ENCODE results near the gene ATP11A.
A peak's percentile ranks its signal among the peaks of the same experiment; 100 is the strongest.

Gene ATP11A

GRCh38 chr13:112821340-112822055 is 131.7 kb downstream of the ATP11A start:
- TF ChIP-seq CTCF (IDR thresholded peaks at IDR 0.05; ENCODE audit: low read depth, low read length, missing control alignments), result no peak
- no peak overlapping the region for H3K4me3 ChIP-seq (ENCODE audit: low read depth, low read length)
- DNase-seq (ENCODE audit: low read depth), result no peak

GRCh38 chr13:112822851-112823250 is 133.0 kb downstream of the ATP11A start:
- no peak for DNase-seq (ENCODE audit: low read depth)
- no peak for TF ChIP-seq CTCF (IDR thresholded peaks at IDR 0.05; ENCODE audit: low read depth, low read length, missing control alignments)
- no peak overlapping the region for H3K4me3 ChIP-seq (ENCODE audit: low read depth, low read length)

GRCh38 chr13:112824429-112824828 is 134.6 kb downstream of the ATP11A start:
- DNase-seq (ENCODE audit: low read depth), result no peak
- H3K4me3 ChIP-seq (ENCODE audit: low read depth, low read length), result no peak overlapping the region
- TF ChIP-seq CTCF (IDR thresholded peaks at IDR 0.05; ENCODE audit: low read depth, low read length, missing control alignments), result no peak

GRCh38 chr13:112825071-112825470 is 135.2 kb downstream of the ATP11A start:
- H3K4me3 ChIP-seq (ENCODE audit: low read depth, low read length), result no peak overlapping the region
- TF ChIP-seq CTCF (IDR thresholded peaks at IDR 0.05; ENCODE audit: low read depth, low read length, missing control alignments), result no peak
- DNase-seq (ENCODE audit: low read depth), result no peak

- no peak for TF ChIP-seq CTCF (IDR thresholded peaks at IDR 0.05; ENCODE audit: low read depth, low read length, missing control alignments)
- no peak overlapping the region for H3K4me3 ChIP-seq (ENCODE audit: low read depth, low read length)
- no peak for DNase-seq (ENCODE audit: low read depth)
Measured at GRCh38 chr13:112825875-112826274, 136.0 kb downstream of the ATP11A start.

GRCh38 chr13:112826565-112826964 is 136.7 kb downstream of the ATP11A start:
- no peak for TF ChIP-seq CTCF (IDR thresholded peaks at IDR 0.05; ENCODE audit: low read depth, low read length, missing control alignments)
- no peak overlapping the region for H3K4me3 ChIP-seq (ENCODE audit: low read depth, low read length)
- DNase-seq (ENCODE audit: low read depth), result no peak

GRCh38 chr13:112828082-112828699 is 138.4 kb downstream of the ATP11A start:
- TF ChIP-seq CTCF (IDR thresholded peaks at IDR 0.05; ENCODE audit: low read depth, low read length, missing control alignments), result no peak
- H3K4me3 ChIP-seq (ENCODE audit: low read depth, low read length), result no peak overlapping the region
- DNase-seq (ENCODE audit: low read depth), result peak; percentile 10
